ENCODE measurements around the gene TRMT61A. TPM values are rescaled to one million over a fixed set of nuclear protein-coding genes. Genes with fewer than 3 reads are reported as not detected.

The TRMT61A gene
- total and polyA plus RNA-seq, 9 of the 15 experiments (the other 6 are each of a cell fraction or from before 2014, with no cell fraction given) = 0.10 to 24.8 (median 5.1) TPM

DNA sequence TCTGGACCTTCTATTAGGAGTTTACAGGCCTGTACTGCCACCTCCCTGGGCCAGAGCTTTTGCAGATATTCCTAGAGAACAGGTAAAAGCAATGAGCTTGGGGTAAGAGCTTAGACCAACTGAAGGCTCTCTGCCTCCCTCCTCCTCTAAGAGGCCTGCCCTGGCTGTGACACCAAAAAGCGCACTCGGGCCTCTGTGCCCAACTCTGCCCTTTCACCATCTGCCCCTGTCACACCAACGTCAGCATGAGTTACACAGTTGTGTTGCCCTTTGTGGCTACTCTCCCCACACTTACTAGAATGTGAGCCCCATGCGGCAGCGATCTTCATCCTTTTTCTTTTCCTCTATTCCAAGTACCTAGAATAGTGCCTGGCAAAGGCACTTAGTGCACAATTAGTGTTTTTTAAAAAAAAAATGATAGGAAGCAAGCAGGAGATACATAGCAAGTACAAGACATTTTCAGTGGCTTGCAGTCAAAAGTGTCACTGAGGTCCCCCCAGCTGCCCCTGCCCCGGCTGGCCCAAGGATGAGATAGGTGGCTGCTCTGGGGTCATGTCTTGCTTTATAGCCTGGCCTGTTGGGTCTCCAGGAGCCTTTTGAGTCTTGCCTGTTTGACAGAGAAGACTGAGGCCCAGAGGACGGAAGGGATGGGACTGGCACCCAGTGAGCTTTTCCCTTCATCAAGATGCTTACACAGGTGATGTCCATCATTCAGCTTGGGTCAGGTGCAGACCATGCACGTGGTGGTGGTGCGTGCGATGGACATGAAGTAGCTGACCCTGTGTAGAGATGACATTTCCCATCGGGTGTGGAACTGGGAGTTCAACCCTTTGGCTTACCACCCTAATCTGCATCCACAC, 18.9 kb upstream of the TRMT61A start:
- Histone ChIP-seq H3K9me3 (replicated peaks; ENCODE audit: control insufficient read depth, insufficient read depth, low read depth, low read length) (no peaks in the 10 kb centered on the region), H3K4me1 (replicated peaks in 1 of 2; ENCODE audit: control insufficient read depth in 2 of 2, insufficient read depth in 2 of 2, low read length in 2 of 2) (peaks cover 0 to 14% of the 10 kb centered on the region in 2 experiments; a peak in 2 of 5 replicates), H3K36me3 (ENCODE audit: control insufficient read depth, insufficient read depth, low read length) (peaks cover 28% of the 10 kb centered on the region; the same call in 2 of the 3 replicates), H3K27ac (ENCODE audit: extremely low read depth, low read depth, low read length) (no peak overlapping the region), H4K20me1 (replicated peaks; ENCODE audit: control insufficient read depth, insufficient read depth, low read length) (no peaks in the 10 kb centered on the region), H2AFZ (ENCODE audit: low read depth, low read length) (no peak overlapping the region), H3K4me3 (no peak overlapping the region), H3K9me1 (ENCODE audit: control insufficient read depth, insufficient read depth, low read length) (no peaks in the 10 kb centered on the region), H3K4me2 (ENCODE audit: insufficient read depth, low read length) (no peak overlapping the region), H3K9ac (ENCODE audit: insufficient read depth in 1 of 2, low read depth in 2 of 2, low read length in 2 of 2) (no peak overlapping the region), H3K27me3 (ENCODE audit: control insufficient read depth in 2 of 2, insufficient read depth in 2 of 2, low read length in 2 of 2) (no peaks in the 10 kb centered on the region), H3K79me2 (ENCODE audit: control insufficient read depth, insufficient read depth, low read length) (no peaks in the 10 kb centered on the region)
- intact Hi-C loops (cut with micrococcal nuclease) (no loop called here), in situ Hi-C loops (cut with MboI) (no loop called here)
- TF ChIP-seq IRF2 (CRISPR knock-in tag; IDR thresholded peaks at IDR 0.05) (no peak), MCM5 (IDR thresholded peaks at IDR 0.05; ENCODE audit: low read depth) (no peak), RBBP5 (IDR thresholded peaks at IDR 0.05; ENCODE audit: borderline replicate concordance, insufficient read depth, low read length, poor library complexity, severe bottlenecking) (no peak), SRSF3 (IDR thresholded peaks at IDR 0.05; ENCODE audit: insufficient read depth, low read length) (no peak), BDP1 (IDR thresholded peaks at IDR 0.05; ENCODE audit: insufficient read depth, insufficient read length) (no peak), FOXP1 (CRISPR knock-in tag; IDR thresholded peaks at IDR 0.05) (no peak), EHMT2 (IDR thresholded peaks at IDR 0.05) (no peak), ZNF436 (CRISPR knock-in tag; IDR thresholded peaks at IDR 0.05) (no peak), ZNF184 (CRISPR knock-in tag; IDR thresholded peaks at IDR 0.05) (no peak), ZNF717 (CRISPR knock-in tag; IDR thresholded peaks at IDR 0.05) (no peak), HDAC3 (IDR thresholded peaks at IDR 0.05; ENCODE audit: borderline replicate concordance, partially characterized antibody) (no peak), ZNF212 (CRISPR knock-in tag; IDR thresholded peaks at IDR 0.05) (no peak), ZNF766 (CRISPR knock-in tag; conservative IDR thresholded peaks at IDR 0.05) (no peak), SIN3B (IDR thresholded peaks at IDR 0.05; ENCODE audit: low read depth) (no peak), RUNX1 (IDR thresholded peaks at IDR 0.05; ENCODE audit: low read depth) (no peak)
- TF ChIP-seq, protein P1, sequence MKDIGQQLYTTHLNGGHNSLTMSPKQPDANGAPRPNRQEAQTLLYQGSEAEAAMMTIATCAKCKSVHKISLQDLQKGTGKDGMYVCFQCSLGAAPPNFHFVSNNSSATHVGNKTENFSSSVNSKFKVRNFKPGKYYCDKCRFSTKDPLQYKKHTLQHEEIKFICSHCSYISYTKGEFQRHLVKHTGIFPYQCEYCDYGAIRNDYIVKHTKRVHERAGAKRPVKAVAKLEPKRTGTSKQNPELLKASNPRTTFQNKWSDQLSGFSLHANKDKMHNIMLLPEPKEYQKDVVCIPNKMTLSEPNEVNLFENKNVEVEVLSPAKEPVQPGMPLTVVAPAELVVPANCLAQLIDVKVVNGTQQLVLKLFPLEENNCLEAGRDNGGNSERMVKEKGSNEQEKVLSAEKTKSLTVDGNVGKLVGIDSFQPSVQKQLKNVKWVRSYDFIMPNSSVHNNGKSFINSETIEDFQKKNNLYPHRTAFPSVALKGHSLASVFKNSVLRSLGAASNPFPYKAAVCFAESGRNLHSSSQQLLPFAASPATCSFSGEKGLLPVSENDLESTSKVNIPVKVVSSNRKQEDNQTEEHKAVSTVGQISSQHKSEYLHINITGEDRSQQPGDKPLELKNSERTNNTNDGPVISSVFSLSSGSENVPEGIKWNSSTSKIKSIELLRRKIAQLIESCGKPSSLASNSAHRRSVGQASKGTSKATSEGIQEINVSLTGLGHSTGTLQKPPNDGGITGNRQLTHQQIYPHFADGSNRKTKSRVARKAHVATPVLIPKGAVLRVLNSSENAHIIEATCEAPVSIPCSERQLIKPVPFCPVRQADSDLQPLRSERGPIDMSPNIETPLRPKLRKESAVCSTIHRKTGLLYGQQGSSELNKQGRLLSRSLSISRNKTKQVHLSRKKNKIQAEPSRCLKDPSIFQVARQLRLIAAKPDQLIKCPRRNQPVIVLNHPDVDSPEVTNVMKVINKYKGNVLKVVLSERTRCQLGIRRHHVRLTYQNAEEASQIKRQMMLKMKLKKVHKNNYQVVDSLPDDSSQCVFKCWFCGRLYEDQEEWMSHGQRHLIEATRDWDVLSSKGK (CRISPR knock-in tag; IDR thresholded peaks at IDR 0.05) = no peak
- POLR2A ChIA-PET = interaction anchor here (0.6 to 2.8 kb wide), 4 partner anchors 9 to 91 kb away, joined by 3 to 12 read pairs (median 4); partner anchors contain the start of gene CKB
- ATAC-seq = no peak
- CTCF ChIA-PET (ENCODE audit: low intra/inter-chr PET ratio) = no interaction called here
- 86% methylated on average over 8 of the region's 11 CpGs for WGBS (ENCODE audit: insufficient coverage, low coverage, missing lambda C conversion rate)
- no TSS peak for BruUV-seq (replicated peaks)
- no peak for FAIRE-seq
- DNase-seq (ENCODE audit: extremely low read depth in 1 of 4, low spot score in 3 of 4) = no peak

All from K562 (cell line).